Stimulated activated CD4-positive, alpha-beta T cell treated with anti-CD3 and anti-CD28 coated beads, Interleukin-4, amount 100 ng/mL, for 48 hours (primary cell): ENCODE data around the gene OR5D18.
"Not testable (repeated sequence)": the region's sequence is repeated elsewhere in the genome, so short reads cannot be mapped to it uniquely, and the experiment has no call there.

Experiments used
- DNase-seq, 2 donors: peaks; one replicate each; pipeline ENCODE4 v3.0.0-alpha.2; 2020; ENCODE audit warnings: low read depth in 2 of 2

The OR5D18 gene

GRCh38 chr11:55819330-55819729 is at the start of gene OR5D18:
Gene OR5D18, plus strand, starts transcription at chr11:55819630. Its CDS starts 0 bp downstream, at chr11:55819630.
- no peak for DNase-seq

DNA sequence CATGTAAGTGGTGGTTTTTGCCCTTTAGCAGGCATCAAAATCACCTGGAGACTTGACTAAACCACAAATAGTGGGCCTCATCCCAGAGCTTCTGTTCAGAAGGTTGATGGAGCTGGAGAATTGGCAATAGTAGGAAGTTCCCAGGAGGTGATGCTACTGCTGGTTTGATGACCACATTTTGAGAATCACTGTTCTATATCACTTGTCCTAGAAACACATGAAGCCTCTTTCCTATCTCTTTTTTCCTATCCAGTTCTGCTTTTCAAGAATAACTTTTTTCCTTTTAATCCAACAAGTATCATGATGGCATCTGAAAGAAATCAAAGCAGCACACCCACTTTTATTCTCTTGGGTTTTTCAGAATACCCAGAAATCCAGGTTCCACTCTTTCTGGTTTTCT is 46.3 kb upstream of the OR5D18 start, which contains the start of gene OR5D13:
TSS of gene OR5D13 (plus strand) at position 301 of the 400 bp plus-strand sequence. CDS start at position 301, 0 bp downstream.
- DNase-seq, result no peak

- DNase-seq, result no peak
These were observed 27.8 kb upstream of the OR5D18 start for GRCh38 chr11:55791606-55792005.

GRCh38 chr11:55793321-55793720 is 26.1 kb upstream of the OR5D18 start:
- no peak for DNase-seq

- no peak for DNase-seq
These were observed 24.2 kb upstream of the OR5D18 start, which contains the start of gene OR5D14 for GRCh38 chr11:55795256-55795655. Gene OR5D14, plus strand, starts transcription at chr11:55795556. Its CDS starts 0 bp downstream, at chr11:55795556.

DNA sequence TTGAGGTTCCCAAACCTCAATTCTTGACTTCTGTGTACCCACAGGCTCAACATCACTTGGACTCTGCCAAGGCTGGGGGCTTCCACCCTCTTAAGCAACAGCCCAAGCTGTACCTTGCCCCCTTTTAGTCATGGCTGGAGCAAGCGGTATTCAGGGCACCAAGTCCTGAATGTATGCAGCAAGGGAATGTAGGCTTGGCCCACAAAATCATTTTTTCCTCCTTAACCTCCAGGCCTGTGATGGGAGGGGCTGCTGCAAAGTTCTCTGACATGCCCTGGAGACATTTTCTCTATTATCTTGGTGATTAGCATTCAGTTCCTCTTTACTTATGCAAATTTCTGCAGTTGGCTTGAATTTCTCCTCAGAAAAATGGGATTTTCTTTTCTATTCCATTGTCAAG is 13.2 kb upstream of the OR5D18 start:
- DNase-seq, result no peak

DNA sequence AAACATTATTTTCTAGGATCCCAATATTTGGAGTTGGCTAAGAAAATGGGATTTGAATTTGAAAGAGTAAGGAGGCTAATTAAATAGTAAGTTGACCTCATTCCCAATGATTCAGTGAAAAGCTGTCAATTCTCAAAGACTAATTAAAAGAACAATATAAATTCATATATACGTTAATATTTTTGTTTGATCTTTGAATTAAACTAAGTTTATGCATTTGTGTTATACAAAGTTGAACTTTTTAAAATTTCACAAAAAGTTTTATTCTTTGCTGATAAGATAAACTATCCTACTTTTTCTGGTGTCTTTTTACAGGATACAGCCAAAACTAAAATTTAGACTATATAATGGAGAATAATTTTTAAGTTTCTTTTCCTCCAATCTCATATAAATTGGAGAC is 8.4 kb upstream of the OR5D18 start, which contains the start of gene OR5L1:
TSS of gene OR5L1 (plus strand) at position 301 of the 400 bp plus-strand sequence. CDS start 100 bp downstream, outside the sequence.
- DNase-seq, result no peak

DNA sequence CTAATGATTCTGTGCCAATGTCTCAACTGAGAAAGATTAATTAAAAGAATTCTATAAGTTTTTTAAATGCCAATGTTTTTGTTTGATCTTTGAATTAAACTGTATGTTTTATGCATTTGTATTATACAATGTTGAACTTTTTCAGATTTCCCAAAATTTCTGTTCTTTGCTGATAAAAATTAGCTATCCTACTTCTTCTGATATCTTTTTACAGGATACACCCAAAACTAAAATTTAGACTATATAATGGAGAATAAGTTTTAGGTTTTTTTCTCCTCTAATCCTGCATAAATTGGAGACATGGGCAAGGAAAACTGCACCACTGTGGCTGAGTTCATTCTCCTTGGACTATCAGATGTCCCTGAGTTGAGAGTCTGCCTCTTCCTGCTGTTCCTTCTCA is 7.5 kb downstream of the OR5D18 start, which contains the start of gene OR5L2:
TSS of gene OR5L2 (plus strand) at position 301 of the 400 bp plus-strand sequence. CDS start at position 301, 0 bp downstream.
- no peak for DNase-seq

GRCh38 chr11:55838452-55838851 is 19.0 kb downstream of the OR5D18 start, which contains the start of gene OR5D16:
Gene OR5D16, plus strand, starts transcription at chr11:55838752. Its CDS starts 0 bp downstream, at chr11:55838752.
- DNase-seq, result no peak

GRCh38 chr11:55847453-55847852 is 28.0 kb downstream of the OR5D18 start:
- DNase-seq, result no peak

DNA sequence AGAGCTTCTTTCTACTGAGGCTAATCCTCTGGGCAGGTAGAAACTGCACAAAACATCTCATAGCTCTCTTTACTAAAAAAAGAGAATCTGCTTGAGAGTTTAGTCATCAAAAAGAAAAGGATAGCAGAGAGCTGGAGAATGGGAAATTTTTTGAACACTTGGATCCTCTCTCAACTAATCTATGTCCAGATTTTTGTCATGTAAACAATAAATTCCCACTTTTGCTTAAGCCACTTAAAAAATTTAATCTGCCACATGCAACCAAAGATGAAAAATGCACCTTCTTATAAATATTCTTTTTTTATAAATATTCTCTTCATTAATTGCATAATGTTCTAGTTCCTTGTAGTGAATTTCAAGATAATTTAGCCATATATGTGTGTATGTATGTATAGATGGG is 29.6 kb downstream of the OR5D18 start:
- DNase-seq, result no peak

- no peak for DNase-seq
These were observed 32.7 kb downstream of the OR5D18 start for GRCh38 chr11:55852141-55852540.

- no peak for DNase-seq
These were observed 35.3 kb downstream of the OR5D18 start for GRCh38 chr11:55854704-55855103.

DNA sequence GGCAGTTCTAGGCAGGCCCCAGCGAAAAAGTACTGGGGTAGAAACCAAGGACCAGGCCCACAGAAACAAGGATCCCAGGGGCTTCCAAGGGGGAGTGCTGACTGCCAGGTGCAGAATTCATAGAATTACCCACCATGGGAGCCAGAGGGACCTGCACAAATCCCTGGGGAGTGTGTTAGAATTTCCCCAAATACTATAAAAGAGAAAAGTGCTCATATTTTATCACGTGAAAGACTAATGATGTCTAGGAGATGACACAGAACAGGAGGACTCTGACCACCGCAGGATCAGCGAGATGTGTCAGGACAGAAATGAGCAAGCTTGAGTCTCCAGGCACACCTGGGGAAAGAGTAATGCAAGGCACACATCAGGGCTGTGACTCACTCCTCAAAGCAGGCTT is 47.9 kb downstream of the OR5D18 start:
- DNase-seq, result not testable (repeated sequence)
